Inflammatory macrophage treated with lipopolysaccharide for 1 hour (primary cell): ENCODE results near the gene ACYP2.

Source experiments
- DNase-seq, 2 donors: peaks; one replicate each; pipeline ENCODE4 v3.0.0-alpha.2; 2020 to 2022

The ACYP2 gene

DNA sequence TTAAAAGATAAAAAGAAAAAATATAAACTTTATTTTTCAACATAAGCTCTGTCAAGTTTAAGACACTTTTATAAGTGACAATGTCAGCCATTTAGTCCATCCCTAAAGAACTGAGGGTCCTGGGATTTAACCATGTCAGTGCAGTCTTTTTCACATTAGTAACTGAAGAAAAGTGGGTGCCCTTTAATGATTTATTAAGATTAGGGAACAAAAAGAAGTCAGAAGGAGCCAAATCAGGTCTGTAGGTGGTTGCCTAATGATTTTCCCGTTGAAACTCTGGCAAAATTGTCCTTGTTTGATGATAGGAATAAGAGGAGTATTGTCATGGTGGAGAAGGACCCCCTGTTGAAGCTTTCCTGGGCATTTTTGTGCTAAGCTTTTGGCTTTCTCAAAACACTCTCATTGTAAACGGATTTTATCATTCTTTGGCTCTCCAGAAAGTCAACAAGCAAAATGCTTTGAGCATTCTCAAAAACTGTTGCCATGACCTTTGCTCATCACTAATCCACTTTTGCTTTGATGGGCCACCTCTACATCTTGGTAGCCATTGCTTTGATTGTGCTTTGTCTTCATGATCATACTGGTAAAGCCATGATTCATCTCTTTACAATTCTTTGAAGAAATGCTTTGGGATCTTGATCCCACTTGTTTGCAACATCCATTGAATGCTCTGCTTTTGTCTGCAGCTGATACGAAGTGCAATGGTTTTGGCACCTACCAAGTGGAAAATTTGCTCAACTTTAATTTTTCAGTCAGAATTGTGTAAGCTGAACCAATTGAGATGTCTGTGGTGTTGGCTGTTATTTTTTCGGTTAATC is 118.6 kb downstream of the ACYP2 start:
- DNase-seq = no peak

DNA sequence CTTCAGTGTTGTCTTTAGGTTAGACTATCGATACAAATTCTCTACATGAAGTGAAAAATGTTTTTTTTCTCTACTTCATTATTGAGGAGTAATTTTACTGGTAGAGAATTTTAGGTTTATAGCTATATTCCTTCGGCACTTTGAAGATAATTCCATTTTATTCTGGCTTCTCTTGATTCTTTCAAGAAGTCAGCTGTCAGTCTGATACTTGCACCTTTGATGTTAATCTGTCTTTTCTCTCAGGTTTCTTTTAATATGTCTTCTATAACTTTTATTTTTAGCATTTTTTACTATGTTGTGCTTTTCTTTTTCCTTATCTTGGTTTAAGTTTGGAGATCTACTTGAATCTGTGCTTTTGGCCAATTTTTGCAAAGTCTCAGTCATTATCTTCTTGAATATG is 122.0 kb downstream of the ACYP2 start:
- no peak for DNase-seq

GRCh38 chr2:54239427-54239826 is 124.0 kb downstream of the ACYP2 start:
- no peak for DNase-seq

- DNase-seq = no peak
Measured at GRCh38 chr2:54240515-54241469, 125.4 kb downstream of the ACYP2 start.

GRCh38 chr2:54247115-54247514 is 131.7 kb downstream of the ACYP2 start:
- DNase-seq = no peak

DNA sequence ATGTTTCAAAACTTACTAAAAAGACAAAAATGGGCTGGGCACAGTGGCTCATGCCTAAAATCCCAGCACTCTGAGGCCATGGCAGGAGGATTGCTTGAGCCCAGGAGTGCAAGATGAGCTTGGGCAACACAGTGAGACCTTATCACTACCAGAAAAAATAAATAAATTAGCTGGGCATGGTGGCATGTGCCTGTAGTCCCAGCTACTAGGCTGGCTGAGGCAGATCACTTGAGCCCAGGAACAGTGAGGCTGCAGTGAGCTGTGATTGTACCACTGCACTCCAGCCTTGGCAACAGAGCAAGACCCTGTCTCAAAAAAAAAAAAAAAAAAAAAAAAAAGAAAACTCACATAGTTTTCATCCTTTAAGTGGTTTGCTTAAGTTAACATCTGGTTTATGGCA is 134.2 kb downstream of the ACYP2 start:
- DNase-seq = no peak

- no peak for DNase-seq
Measured at GRCh38 chr2:54254180-54254579, 138.8 kb downstream of the ACYP2 start.

GRCh38 chr2:54255230-54256090 is 140.0 kb downstream of the ACYP2 start:
- no peak for DNase-seq

DNA sequence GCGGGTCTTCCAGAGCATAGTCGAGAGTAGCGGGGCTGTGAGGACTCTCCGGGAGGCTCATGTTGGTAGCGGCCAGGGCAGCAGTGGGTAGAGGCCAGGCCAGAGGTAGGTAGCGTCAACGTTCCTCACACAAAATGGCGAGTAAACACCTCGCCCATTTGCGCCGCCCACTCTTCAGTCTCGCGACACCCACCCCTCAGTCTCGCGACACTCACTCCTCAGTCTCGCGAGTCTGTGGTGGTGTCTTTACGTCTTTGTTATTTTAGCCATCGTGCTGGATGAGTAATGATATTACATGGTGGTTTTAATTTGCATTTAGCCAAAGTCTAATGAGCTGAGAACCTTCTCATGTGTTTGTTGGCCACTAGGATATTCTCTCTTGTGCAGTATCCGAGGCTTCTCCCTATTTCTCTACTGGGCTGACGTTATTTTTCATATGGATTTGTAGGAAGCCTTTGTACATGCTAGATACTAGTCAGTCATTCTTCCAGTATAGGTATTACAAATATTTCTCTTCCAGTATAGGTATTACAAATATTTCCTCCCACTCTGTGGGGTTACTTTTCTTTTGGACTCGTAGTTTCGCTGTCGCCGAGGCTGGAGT is 140.8 kb downstream of the ACYP2 start, which contains the start of gene TSPYL6:
Gene TSPYL6 (minus strand): TSS at position 139 of the 604 bp plus-strand sequence. CDS start 78 bp downstream, at position 61.
- no peak for DNase-seq

DNA sequence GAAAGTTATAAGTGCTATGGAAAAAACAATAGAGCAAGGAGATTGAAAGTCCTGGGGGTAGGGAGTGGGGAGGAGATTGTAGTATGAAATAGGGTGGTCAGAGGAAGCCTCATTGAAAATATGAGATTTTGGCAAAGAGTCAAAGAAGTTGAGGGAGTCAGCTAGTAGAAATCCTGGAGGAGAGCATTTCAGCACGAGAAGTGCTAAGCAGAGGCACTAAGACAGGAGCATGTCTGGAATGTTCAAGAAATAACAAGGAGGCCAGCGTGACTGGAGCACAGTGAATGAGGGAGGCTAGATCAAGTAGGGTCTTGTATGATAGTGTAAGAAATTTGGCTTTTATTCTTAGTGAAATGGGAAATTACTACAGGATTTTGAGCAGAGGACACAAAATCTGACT is 142.8 kb downstream of the ACYP2 start:
- no peak for DNase-seq

DNA sequence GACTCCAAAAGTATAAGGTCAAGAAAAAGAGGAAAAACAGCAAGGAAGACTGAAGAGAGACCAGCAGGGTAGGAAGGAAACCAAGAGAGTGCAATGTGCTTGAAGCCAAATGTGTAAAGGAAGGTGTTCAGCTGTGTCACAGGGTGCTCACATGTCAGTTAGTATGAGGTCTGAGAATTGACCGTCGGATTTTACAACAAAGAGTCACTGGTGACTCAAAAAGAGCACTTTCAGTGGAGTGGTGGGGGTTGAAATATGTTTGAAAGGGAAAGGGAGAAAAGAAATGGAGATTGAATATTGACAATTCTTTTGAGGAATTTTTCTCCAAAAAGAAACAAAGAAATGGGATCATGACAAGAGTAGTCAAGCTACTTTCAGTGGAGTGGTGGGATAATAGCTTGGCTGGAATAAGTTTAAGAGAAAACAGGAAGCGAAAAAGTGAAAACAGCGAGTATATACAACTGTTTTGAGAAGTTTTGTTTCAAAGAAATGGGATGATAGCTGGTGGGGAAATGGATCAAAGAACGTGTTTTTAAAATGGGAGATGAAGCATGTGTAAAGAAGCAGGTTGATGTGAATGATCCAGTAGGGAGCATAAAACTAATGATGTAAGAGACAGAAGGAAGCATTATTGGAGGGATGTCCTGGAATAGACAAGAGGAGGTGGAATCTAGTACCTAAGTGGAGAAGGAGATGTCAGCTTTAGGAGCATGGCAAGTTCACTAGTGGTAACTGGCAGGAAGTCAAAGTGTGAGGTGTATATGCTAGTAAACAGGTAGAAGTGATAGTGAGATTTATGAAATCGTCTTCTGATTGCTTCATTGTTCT is 144.2 kb downstream of the ACYP2 start:
- DNase-seq = no peak

DNA sequence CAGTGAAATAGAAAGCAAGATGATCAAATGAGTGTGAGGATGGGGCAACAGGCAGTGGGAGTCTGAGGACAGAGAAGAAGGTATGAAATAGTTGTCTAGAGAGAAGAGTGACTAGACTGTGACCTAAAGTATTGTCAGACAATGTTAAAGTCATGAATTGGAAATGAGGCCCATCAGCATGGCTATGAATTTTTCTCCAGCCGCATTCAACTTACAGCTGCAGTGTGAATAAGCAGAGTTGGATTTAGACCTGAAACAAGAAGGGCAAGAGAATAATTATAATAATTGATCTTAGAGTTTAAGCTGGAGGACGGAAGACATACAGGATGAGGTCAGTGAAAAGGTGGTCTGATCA is 144.8 kb downstream of the ACYP2 start:
- no peak for DNase-seq

GRCh38 chr2:54261537-54261936 is 146.1 kb downstream of the ACYP2 start:
- DNase-seq = no peak

DNA sequence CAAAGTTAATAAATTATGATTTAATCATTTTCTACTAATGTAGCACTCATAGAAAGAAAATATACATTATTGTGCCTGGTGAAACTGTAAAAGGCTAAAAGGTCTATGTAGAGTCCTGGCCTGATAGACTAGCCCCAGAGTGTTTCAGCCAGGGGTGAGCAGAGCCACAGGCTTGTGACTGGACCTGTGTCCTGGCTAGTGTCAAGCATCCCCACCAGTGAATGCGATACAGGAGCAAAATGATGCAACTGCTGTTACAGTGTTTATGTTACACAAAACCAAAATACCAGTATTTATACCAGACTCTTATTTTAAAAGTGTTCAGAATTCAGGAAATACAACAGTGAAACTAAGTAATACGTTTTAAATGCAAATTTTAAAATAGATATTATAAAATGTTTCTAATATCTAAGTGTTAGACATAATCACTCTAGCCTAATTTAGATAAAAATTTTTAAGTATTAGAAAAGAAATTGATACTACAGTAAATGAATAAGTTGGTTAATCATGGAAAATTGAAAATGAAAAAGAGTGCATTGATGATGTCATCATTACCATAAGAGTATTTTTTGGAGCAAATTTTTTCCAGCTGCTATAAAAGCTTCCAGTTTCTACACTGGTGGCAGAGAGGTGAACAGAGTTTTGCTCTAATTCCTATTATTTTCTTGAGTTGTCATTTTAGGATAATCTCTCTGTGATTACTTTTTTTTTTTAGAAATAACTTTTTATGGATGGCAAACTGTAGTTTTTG is 146.8 kb downstream of the ACYP2 start:
- no peak for DNase-seq

DNA sequence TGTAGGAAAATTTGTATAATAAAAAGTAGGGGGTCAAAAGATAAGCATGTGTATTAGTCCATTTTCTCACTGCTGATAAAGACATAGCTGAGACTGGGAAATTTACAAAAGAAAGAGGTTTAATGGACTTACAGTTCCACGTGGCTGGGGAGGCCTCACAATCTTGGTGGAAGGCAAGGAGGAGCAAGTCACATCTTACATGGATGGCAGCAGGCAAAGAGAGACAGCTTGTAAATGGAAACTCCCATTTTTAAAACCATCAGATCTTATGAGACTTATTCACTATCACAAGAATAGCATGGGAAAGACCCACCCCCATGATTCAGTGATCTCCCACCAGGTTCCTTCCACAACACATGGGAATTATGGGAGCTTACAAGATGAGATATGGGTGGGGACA is 149.7 kb downstream of the ACYP2 start:
- DNase-seq = peak in 1 of 2 donors; percentile 2

GRCh38 chr2:54267577-54267976 is 152.2 kb downstream of the ACYP2 start:
- DNase-seq = no peak

DNA sequence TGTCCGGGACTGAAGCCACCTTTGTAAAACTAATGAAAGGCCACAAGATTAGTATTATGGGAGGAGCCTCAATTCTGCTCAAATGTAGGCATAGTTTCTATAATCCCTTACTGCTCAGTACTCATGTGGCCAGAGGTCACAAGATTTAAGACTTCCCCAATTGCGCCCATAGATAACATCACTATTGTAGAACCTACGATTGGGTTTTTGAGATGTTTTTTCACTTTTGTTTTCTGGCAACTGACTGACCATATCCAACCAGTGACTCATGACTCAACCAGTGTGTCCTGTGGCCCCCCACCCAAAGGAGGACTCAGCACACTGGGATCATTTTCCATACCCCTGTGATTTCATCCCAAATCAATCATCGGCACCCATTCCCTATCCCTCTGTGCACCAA is 155.8 kb downstream of the ACYP2 start:
- peak; percentile 17 to 40 for DNase-seq

- peak; percentile 19 to 31 for DNase-seq
Measured at GRCh38 chr2:54271843-54272627, 156.6 kb downstream of the ACYP2 start.

- DNase-seq = no peak
Measured at GRCh38 chr2:54274781-54275242, 159.4 kb downstream of the ACYP2 start.

- DNase-seq = no peak
Measured at GRCh38 chr2:54275541-54275940, 160.1 kb downstream of the ACYP2 start.
